ENCODE measurements around the gene GRIA1. TPM values are rescaled to one million over a fixed set of nuclear protein-coding genes. Genes with fewer than 3 reads are reported as not detected.
"Not testable (repeated sequence)": the region's sequence is repeated elsewhere in the genome, so short reads cannot be mapped to it uniquely, and the experiment has no call there.

The GRIA1 gene
- total and polyA plus RNA-seq, 2 donors (not counting 1 experiment from before 2014, with no cell fraction given): not detected

DNA sequence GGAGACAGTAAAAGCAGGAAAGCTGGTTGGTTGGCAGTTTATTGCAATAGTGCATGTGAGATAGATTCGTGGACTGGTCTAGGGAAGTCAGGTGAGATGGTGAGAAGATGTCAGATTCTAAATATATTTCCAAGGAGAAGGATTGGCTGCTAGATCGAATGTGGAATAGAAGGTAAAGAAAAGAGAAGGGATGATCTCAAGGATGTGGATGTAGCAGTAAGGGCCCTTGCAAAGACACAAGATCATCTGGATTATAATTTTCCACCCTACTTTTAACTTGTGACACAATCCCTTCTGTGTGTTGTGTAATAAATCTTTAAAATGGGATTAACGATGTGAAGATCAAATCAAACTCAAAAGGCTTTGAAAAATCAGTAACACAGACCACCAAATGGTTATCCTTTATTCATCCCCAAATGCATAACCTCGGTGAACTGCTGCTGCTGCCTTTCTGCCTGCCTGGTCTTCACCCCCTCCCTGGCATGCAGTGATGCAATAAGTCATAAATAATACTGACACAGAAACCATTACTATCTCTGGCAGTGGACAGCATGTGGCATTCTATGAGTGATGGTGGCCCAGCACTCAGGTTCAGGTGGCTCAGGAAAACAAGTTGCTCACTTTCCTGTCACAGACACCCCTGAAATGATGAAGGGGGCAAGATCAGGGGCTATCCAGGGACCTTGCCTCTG lies 369.9 kb downstream of the GRIA1 start:
- Histone ChIP-seq H3K9me3 (ENCODE audit: control extremely low read depth in 1 of 3, control insufficient read depth in 2 of 3, insufficient read depth in 1 of 3, low read length in 2 of 3) (peaks cover 0 to 4% (median 3%) of the 10 kb centered on the region in 3 donors), H4K20me1 (ENCODE audit: control insufficient read depth, insufficient read depth, low read length, poor library complexity, severe bottlenecking) (no peaks in the 10 kb centered on the region), H3K79me2 (ENCODE audit: control insufficient read depth, insufficient read depth, low read length) (no peaks in the 10 kb centered on the region), H3K36me3 (replicated peaks in 1 of 2; ENCODE audit: control extremely low read depth in 1 of 2, control insufficient read depth in 1 of 2, extremely low read depth in 1 of 2, insufficient read depth in 2 of 2, low read length in 1 of 2) (no peaks in the 10 kb centered on the region), H3K9ac (ENCODE audit: low read length) (no peak overlapping the region), H2AFZ (ENCODE audit: insufficient read depth, low read depth, low read length, poor library complexity, severe bottlenecking) (no peak overlapping the region), H3K4me3 (ENCODE audit: control extremely low read depth in 1 of 5, extremely low read depth in 1 of 5, insufficient read depth in 1 of 5, low read depth in 2 of 5, low read length in 4 of 5) (no peak overlapping the region), H3K4me1 (ENCODE audit: control insufficient read depth in 2 of 2, insufficient read depth in 2 of 2, low read length in 2 of 2) (no peaks in the 10 kb centered on the region), H3K27ac (ENCODE audit: low read length in 2 of 2) (no peak overlapping the region), H3K4me2 (replicated peaks; ENCODE audit: low read depth, low read length, poor library complexity, severe bottlenecking) (no peak overlapping the region), H3K27me3 (replicated peaks in 1 of 4; ENCODE audit: control extremely low read depth in 1 of 4, control insufficient read depth in 3 of 4, insufficient read depth in 4 of 4, low read length in 3 of 4) (no peaks in the 10 kb centered on the region)
- ATAC-seq (ENCODE audit: low read depth): no peak
- intact Hi-C loops (cut with micrococcal nuclease): no loop called here
- POLR2A ChIA-PET: no interaction called here
- H3K4me1 Mint-ChIP-seq: no peaks in the 10 kb centered on the region
- H3K27me3 Mint-ChIP-seq: peaks cover 3% of the 10 kb centered on the region
- H3K9me3 Mint-ChIP-seq (ENCODE audit: insufficient read depth): no peaks in the 10 kb centered on the region
- 85% methylated on average over 2 of the region's 4 CpGs for WGBS (ENCODE audit: insufficient coverage)
- H3K27ac Mint-ChIP-seq: no peak overlapping the region
- no peak overlapping the region for H3K4me3 Mint-ChIP-seq
- CTCF ChIA-PET: no interaction called here
- no peak for DNase-seq
- no peak for TF ChIP-seq EZH2 (IDR thresholded peaks at IDR 0.05; ENCODE audit: borderline replicate concordance, insufficient read depth, low read depth, low read length, poor library complexity, severe bottlenecking)
- TF ChIP-seq, protein P1, sequence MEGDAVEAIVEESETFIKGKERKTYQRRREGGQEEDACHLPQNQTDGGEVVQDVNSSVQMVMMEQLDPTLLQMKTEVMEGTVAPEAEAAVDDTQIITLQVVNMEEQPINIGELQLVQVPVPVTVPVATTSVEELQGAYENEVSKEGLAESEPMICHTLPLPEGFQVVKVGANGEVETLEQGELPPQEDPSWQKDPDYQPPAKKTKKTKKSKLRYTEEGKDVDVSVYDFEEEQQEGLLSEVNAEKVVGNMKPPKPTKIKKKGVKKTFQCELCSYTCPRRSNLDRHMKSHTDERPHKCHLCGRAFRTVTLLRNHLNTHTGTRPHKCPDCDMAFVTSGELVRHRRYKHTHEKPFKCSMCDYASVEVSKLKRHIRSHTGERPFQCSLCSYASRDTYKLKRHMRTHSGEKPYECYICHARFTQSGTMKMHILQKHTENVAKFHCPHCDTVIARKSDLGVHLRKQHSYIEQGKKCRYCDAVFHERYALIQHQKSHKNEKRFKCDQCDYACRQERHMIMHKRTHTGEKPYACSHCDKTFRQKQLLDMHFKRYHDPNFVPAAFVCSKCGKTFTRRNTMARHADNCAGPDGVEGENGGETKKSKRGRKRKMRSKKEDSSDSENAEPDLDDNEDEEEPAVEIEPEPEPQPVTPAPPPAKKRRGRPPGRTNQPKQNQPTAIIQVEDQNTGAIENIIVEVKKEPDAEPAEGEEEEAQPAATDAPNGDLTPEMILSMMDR (IDR thresholded peaks at IDR 0.05): no peak

DNA sequence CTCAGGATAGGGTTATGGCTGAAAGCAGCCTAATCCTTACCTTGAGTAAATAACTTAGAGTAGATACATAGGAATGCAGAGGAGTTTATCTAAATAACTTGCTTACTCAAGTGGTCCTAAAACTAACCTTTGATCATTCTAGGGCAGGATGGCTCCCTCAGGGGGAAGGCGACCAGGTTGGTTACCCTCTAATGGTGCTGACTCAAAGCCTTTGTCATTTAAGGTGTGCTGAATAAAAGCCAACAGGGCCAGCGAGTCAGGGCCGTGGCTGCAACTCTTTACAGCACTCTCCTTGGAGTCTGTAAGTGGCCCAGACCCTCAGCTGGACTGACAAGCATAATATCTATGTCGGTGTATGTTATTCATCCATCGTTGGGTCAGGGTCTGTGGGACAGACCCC lies 372.4 kb downstream of the GRIA1 start:
- CTCF ChIA-PET; H3K9me3 ChIP-seq (ENCODE audit: control extremely low read depth in 1 of 3, control insufficient read depth in 2 of 3, insufficient read depth in 1 of 3, low read length in 2 of 3); H4K20me1 ChIP-seq (ENCODE audit: control insufficient read depth, insufficient read depth, low read length, poor library complexity, severe bottlenecking); H2AFZ ChIP-seq (ENCODE audit: insufficient read depth, low read depth, low read length, poor library complexity, severe bottlenecking); H3K4me2 ChIP-seq (replicated peaks; ENCODE audit: low read depth, low read length, poor library complexity, severe bottlenecking); H3K27me3 ChIP-seq (replicated peaks in 1 of 4; ENCODE audit: control extremely low read depth in 1 of 4, control insufficient read depth in 3 of 4, insufficient read depth in 4 of 4, low read length in 3 of 4); H3K36me3 ChIP-seq (replicated peaks in 1 of 2; ENCODE audit: control extremely low read depth in 1 of 2, control insufficient read depth in 1 of 2, extremely low read depth in 1 of 2, insufficient read depth in 2 of 2, low read length in 1 of 2); DNase-seq; H3K27ac Mint-ChIP-seq; ATAC-seq (ENCODE audit: low read depth); H3K4me1 Mint-ChIP-seq; intact Hi-C loops (cut with micrococcal nuclease); H3K27ac ChIP-seq (ENCODE audit: low read length in 2 of 2); H3K4me3 Mint-ChIP-seq; H3K9ac ChIP-seq (ENCODE audit: low read length); H3K79me2 ChIP-seq (ENCODE audit: control insufficient read depth, insufficient read depth, low read length); H3K9me3 Mint-ChIP-seq (ENCODE audit: insufficient read depth); H3K4me1 ChIP-seq (ENCODE audit: control insufficient read depth in 2 of 2, insufficient read depth in 2 of 2, low read length in 2 of 2); H3K4me3 ChIP-seq (ENCODE audit: control extremely low read depth in 1 of 5, extremely low read depth in 1 of 5, insufficient read depth in 1 of 5, low read depth in 2 of 5, low read length in 4 of 5); H3K27me3 Mint-ChIP-seq; POLR2A ChIA-PET: not testable (repeated sequence)
- 70% methylated on average over 3 of the region's 5 CpGs for WGBS (ENCODE audit: insufficient coverage)

Small RNA genes within 50 kb of the gene (small RNA-seq; reads per million reads assigned to genes)
- gene RN7SL177P (ENCODE audit: insufficient read length, low read depth, low replicate concordance): not detected

Measured in B cell (primary cell).